HG02571 (cell line): ENCODE results near the gene PYGO2.
A peak's percentile ranks its signal among the peaks of the same experiment; 100 is the strongest.

Experiments
- ATAC-seq: cut with Tn5 transposase; IDR thresholded peaks from one replicate; pipeline ENCODE4 v1.9.1; 2021; ENCODE audit warnings: mild to moderate bottlenecking, moderate library complexity; ENCODE audit not compliant: unreplicated experiment

The PYGO2 gene

GRCh38 chr1:154966111-154966510 is 4.5 kb upstream of the PYGO2 start:
- no peak for ATAC-seq

- no peak for ATAC-seq
These were observed 2.8 kb upstream of the PYGO2 start for GRCh38 chr1:154964359-154964758.

- no peak for ATAC-seq
These were observed 2.1 kb upstream of the PYGO2 start for GRCh38 chr1:154963643-154964042.

- ATAC-seq, result no peak
These were observed 1.3 kb upstream of the PYGO2 start for GRCh38 chr1:154962795-154963330.

GRCh38 chr1:154962156-154962749 is 671 bp upstream of the PYGO2 start:
- no peak for ATAC-seq

GRCh38 chr1:154960446-154961136 is 991 bp downstream of the PYGO2 start:
- no peak for ATAC-seq

GRCh38 chr1:154959426-154959780 is 2.2 kb downstream of the PYGO2 start:
- ATAC-seq, result no peak

- ATAC-seq, result no peak
These were observed 2.7 kb downstream of the PYGO2 start for GRCh38 chr1:154958681-154959425.

- ATAC-seq, result no peak
These were observed 3.5 kb downstream of the PYGO2 start for GRCh38 chr1:154958036-154958435.

GRCh38 chr1:154957091-154957657 is 4.4 kb downstream of the PYGO2 start:
- ATAC-seq, result no peak

- ATAC-seq, result no peak
These were observed 5.0 kb downstream of the PYGO2 start for GRCh38 chr1:154956544-154956941.

- ATAC-seq, result peak; percentile 62
These were observed 5.7 kb downstream of the PYGO2 start, which contains the start of gene PBXIP1 for GRCh38 chr1:154955718-154956543. Gene PBXIP1 (minus strand): TSS chr1:154956099. CDS start chr1:154953721, 2,378 bp downstream.

- ATAC-seq, result no peak
These were observed 6.4 kb downstream of the PYGO2 start for GRCh38 chr1:154955039-154955717.

GRCh38 chr1:154954541-154954940 is 7.0 kb downstream of the PYGO2 start:
- ATAC-seq, result no peak

GRCh38 chr1:154953611-154954038 is 8.0 kb downstream of the PYGO2 start:
- no peak for ATAC-seq

GRCh38 chr1:154952664-154953063 is 8.9 kb downstream of the PYGO2 start:
- no peak for ATAC-seq

- no peak for ATAC-seq
These were observed 9.5 kb downstream of the PYGO2 start for GRCh38 chr1:154951901-154952657.

GRCh38 chr1:154948079-154948478 is 13.5 kb downstream of the PYGO2 start:
- ATAC-seq, result no peak
